GM19238 (cell line): ENCODE measurements around the gene TC2N.
"Not testable (repeated sequence)": the region's sequence is repeated elsewhere in the genome, so short reads cannot be mapped to it uniquely, and the experiment has no call there.

Experiments
- DNase-seq: peaks from one replicate; pipeline ENCODE4 v3.0.0; 2011; ENCODE audit warnings: low spot score; ENCODE audit not compliant: insufficient read length

Gene TC2N

DNA sequence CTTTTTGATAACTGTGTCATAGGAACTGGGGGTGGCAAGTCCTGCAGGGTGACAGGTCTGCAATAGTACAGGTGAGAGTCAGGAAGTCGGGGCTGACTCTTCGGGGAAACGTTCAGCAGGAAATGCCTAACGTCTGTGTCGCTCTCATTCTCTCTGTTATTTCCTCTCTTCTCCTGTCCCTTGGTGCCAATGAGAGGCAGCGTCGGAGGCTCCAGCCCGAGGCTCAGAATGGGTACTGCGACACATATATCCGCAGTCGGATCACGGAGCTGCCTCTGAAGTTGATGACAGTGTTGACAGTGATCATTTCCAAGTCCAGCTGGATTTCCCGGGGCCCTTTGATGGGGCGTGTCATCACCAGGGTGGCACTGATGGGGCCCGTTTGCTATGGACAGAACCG lies 2.7 kb upstream of the TC2N start:
- DNase-seq = no peak

DNA sequence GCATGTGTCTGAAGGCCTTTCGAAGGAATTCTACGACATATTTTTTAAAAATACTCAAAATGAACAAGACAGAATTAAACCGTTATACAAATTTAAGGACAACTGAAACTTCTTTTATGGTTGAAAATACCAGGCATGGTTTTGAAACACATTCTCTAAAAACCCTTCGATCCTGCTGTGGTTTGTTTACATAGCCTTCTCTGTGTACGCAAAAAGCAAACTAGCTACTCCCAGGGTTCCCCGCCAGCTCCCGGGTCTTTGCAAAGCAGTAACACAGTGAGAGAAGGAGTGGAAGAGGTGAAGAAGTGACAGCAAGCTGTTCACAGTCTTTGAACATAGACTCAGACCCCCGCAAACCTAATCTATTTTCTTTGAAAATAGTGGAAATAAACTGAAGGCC lies 2.2 kb upstream of the TC2N start:
- DNase-seq = no peak

DNA sequence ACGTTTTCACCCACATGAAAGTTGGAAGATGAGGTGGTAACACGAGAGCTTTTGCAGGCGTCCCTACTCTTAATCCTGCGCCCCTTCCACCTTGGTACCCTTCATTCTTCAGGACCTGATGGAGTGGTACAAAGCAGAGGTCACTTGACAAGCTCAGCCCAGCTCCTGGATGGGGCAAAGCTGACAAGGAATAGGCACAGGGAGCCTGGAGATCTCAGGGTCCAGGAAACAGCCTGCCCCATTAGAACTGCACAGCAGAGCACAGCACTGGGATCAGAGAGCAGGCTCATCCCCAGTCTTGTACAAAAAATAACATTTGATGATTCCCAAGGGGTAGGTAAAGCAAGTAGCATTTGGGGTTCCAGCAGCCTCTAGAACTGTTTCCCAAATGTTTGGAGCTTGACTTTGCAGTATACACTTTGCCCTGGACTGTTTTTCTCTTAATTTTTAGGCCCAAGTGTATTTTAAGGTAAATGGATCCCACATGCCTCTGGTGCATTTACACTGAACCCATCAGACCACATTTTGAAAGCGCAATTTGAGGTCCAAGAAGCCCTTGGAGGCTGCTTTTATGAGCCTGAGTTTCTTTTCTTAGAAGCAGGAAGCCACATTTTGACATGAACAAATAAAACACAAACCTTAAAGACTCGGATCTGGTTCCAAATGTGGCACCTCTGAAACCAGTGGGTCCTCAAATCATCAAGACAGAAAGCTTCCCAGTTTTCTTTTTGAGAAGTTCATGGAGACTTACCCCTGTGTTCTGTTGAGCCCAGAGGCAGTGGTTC lies 633 bp downstream of the TC2N start:
- DNase-seq = no peak

DNA sequence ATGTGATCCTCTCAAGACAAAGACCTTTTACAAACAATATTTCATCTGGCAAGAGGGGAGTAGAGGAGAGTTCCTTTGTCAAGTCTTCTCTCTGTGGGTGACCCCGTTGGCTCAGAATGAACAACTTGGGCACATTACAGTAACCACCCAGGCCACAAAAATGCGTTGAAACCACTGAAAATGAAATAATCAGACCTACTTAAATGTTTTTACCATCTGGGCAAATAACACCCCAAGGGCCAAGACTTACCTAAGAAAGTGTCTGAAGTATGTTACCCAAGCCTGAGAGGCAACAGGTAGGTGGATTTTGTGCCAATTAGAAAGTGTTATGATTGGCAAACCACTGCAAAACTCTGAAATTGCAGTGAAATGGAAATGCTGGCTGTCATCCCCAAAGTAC lies 1.3 kb downstream of the TC2N start:
- no peak for DNase-seq

DNA sequence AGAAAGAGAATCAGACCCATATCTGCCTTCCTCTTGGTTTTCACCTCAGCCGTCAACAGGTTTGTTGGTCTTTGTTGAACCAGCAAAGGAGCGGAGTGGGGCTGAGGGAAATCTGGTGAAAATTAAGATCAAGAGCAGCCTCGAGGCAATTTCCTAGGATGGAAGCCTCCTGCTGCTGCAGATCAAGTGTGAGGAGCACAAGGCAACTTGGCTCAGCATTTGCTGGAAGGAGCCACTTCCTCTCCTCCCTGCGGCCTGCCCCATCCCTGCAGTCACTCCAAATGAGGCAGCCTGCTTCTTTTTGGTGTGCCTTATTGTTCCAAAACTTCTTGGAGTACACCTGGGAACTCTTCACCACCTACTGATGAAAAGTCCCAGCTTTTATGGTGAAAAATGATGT lies 4.9 kb downstream of the TC2N start:
- DNase-seq = no peak

DNA sequence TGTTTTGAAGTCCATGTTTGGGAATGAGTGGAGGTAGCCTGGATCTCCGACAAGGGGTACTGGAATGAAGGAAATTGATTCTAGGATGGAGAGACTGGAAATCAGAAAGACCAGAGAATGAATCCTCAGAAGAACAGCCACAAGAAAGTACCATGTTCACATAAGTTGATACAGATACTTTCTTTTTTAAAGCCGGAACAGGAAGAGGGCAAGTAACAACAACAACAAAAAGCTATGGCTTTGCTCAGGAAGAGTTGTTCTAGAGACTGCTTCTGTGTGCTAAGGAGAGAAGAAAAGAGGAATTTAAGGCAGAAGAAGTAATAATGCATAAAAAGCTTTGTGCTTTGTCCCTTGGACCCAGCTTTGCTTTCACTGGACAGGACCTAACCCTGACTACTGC lies 6.2 kb downstream of the TC2N start:
- DNase-seq = no peak

DNA sequence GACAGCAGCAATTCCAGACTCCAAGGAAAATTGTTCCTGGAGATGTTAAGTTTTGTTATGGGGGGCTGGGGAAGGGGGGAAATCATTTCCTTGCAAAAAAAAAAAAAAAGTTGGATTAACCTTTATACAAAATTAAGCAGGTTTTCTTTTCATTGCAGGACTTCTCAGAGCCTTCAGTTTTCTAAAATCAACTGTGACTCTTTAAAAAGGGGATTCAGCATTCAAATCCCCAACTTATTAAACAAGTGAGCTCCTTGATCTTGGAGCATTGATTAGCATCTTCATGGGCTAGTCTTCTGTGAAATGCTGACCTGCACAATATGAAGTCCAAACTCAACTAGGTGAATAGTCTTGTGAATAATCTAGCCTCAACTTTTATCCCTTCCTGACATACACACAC lies 7.1 kb downstream of the TC2N start:
- DNase-seq = no peak

DNA sequence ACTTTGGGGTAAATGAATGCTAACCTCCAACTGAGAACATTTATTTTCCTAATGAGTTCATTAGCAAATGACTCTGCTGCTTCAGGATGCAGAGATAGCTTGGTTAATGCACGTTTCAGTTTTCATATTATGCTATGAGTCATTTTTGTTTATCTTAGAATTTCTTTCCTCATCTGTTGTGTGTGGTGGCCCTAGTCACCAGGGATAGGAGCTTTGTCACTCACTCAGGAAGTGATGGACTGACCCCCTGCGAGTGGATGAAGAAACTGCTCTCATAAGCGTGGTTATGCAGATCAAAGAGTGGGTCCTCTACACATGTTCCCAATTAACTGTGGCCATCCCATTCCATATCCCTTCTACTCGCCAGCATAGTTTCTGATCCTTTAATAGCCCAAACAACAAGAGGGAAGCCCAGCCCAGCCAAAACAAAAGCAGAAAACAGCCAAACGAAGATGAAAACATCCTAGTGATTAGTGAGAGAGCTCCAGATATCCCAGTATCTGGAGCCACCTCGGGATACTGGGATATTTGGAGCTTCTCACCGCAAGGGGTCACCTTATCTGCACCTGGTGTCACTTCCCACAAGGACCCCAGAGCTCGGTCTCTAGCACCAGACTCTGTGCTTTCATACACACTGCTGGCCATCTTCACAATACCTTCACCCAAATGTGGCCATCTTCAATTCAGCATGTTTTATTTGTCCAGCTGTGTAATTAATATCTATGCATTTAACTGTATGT lies 8.6 kb downstream of the TC2N start:
- DNase-seq = peak; percentile 27

DNA sequence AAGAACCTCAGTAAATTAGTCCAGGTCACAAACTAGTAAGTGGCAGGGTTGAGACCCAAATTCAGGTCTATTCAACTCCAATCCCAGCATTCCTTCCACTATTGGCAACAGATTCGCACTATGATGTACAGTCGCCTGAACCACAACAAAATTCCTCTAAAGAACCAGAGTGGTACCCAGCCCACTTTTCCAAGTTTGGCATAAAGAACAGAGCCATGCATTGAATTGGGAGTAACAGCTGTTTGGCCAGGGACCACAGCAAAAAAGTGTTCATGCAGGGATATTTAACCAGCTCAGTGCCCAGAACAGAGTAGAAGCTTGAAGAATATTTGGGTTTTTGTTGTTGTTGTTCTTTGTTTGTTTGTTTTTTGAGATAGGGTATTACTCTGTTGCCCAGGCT lies 9.7 kb downstream of the TC2N start:
- no peak for DNase-seq

DNA sequence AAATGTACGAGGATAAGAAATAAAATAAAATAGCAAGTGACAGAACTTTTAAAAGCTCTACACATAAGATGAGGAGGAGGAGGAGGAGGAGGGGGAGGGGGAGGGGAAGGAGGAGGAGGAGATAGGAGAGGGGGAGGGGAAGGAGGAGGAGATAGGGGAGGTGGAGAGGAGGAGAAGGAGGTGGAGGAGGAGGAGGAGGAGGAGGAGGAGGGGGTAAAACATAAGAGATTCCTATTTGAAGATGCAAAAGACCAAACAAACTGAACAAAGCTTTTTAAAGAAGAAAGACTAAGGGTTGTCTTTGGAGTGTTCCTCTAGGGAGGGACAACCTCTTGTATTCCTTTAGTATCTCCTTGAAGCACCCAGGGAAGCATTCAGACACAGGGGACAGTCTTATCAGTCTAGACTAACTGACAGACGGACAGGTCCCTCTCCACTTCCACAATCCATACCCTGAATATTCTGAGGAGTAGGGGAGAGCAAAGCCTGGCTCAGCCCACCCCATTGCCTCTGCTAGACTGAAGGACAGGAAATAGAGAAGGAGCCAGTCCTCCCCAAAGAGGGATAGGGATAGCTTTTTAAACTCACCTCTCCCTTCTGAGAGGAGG lies 12.9 kb downstream of the TC2N start:
- DNase-seq = no peak

DNA sequence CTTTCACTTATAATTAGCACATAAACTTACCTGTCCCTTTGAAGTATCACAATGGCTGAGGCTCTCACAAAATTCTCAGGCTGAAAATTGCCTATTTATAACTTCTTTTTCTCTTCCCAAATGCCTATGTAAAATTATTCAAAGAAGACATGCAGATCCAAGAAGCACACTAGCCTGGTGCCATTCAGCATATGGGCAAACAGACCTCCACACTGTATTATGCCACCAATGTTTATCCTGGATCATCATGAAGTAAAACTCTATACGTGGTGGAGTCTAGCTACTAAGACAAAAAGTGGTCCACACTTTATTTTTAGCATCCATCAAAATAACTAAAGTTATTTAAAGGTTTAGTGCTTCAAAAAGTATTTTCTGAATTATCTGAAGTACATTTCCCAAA lies 15.8 kb downstream of the TC2N start:
- DNase-seq = no peak

DNA sequence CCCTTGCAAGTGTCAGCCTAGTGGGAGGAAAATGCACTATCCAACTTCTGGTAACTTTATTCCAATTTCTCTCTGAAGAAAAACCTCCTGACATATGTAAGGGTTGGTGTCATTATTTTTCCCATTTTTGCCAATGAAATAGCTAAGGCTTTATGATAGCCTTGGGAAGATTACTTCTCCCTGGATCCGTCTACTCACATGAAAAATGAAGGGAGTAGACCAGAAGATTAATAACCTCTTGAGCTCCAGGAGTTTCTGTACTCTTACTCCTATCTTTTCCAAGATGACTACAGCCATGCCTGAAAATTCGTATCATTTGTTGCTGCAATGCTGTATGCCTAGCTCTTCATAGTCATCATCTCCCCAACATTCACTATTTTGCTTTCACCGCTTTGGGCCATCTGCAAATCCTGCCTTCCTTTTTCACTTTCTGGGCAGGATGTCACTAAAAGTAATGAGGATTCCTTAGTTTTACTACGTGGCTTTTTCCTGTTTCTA lies 18.8 kb downstream of the TC2N start:
- DNase-seq = no peak

DNA sequence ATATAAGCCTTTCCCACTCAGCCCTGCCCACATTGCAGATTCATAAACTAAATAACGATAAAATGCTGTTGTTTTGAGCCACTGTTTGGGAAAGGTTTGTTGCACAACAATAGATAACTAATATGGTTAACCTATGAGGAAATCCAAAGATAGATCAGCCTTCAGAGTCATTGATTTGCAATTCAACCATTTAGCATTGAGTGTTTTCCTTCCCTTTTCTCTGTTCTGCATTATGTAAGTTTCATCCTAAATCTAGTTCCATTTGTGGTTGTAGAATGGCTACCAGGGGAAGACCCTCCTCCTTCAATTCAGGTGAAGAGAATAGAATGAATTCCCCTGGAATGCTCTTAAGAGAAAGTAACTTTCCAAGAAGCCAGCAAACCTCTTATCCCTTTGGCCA lies 19.6 kb downstream of the TC2N start:
- DNase-seq = no peak

DNA sequence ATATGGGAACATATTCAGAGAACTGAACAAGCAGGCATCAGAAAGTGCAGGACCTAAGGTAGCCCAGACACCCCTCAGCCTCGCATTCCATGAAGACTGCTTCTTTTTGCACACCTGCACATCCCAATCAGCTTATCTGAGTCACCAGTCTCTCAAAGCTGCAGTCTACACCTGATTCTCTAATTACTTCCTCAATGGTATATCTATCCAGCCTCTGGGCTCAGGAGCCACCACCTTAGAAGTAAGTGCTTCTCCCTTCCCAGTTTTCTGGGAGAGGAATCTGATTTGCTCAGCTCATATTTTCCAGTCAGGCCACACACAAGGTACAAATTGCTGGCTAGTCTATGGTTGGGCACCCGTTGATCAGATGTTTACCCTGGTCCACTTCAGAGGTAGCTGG lies 21.7 kb downstream of the TC2N start:
- no peak for DNase-seq

DNA sequence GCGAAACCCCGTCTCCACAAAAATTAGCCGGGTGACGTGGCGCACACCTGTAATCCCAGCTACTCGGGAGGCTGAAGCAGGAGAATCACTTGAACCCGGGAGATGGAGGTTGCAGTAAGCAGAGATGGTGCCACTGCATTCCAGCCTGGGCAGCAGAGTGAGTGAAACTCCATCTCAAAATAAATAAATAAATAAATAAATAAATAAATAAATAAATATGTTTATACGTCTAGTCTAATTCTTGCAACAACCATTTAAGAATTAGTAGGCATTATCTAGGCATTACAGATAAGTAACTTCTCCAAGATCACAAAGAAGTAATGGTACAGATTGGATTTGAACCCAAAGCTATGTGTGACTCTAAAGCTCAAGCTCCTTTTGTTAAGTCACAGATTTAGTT lies 22.3 kb downstream of the TC2N start:
- DNase-seq = not testable (repeated sequence)

DNA sequence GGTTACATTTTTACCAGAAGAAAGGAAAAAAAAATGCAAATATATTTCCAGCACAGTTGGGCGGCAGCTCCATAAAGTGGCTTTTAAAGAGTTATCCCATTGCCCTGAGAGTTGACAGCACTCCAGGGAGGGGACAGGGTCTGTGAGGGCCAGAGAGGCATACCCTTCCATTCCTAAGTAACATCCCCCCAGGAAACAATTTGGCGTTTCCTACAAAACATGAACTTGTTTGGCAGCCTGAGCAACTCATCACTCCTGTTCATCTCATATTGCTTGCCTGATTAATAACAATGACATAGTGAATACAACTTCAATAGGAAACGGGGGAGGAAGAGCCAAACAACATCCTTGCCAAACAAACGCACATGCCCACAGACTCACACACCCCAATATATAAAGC lies 23.3 kb downstream of the TC2N start:
- no peak for DNase-seq

DNA sequence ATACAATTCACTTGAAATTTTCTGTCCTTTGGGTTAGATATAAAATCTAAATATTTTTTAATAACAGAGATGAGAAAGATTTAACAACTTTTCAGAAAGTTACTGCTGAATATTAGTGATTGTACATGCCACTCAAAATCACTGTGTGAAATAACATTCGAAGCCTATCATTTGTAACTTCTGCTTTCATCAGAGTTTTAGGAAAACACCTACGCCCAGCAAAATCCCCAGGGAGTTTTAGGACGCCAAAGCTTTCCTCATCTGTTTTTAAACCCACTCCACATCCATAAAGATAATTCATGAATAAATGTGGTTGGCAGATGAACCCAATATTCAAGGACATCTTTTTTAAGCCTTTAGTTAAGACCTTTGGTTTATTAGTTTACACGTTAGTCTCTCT lies 23.9 kb downstream of the TC2N start:
- DNase-seq = no peak

DNA sequence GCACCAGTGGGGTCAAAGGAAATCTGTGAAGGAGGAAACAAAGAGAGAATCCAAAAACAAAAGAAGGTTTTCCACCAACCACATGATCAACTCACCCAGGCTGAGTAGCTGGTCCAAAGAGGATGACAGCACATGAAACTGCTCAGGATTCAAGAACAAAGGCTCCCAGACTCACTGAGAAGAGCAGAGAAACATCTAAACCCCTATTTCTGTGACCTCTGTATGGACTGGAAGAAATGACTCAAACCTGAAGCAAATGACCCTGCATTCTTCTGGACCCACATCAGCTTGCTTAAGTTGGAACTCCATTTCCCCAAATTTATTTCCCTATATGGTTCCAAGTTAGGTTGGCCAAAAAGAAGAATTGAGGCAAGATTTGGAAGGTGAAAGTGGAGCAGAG lies 26.3 kb downstream of the TC2N start:
- no peak for DNase-seq

DNA sequence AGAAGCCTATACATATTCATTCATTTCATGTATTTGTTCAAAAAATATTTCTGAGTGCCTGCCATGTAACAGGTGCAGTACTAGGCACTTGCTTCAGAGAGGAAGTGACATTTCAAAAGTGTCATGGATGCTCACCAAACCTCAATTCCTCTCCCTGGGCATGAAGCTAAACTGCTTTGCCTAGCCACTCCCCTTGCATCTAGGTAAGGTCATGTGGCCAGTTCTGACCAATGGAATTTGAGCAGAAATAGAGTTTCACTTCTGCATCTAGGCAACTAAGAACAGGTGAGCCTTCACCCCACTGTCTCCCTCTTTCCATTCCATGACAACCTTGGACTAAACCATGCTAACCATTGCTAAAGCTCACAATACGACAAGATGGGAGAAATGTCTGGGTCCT lies 27.6 kb downstream of the TC2N start:
- no peak for DNase-seq

DNA sequence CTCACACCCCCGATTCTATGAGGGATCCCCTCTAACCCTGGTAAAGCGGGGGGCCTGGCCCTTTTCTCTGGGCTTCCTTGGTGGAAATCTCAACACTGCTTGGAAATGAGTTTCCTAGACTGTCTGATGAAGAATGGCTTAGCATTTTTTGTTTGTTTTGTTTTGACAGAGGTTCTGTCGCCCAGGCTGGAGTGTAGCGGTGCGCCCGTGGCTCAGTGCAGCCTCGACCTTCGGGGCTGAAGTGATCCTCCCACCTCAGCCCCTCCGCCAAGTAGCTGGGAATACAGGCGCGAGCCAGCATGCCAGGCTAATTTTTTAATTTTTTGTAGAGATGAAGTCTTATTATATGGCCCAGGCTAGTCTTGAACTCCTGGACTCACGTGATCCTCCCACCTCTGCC lies 30.3 kb downstream of the TC2N start:
- DNase-seq = no peak

DNA sequence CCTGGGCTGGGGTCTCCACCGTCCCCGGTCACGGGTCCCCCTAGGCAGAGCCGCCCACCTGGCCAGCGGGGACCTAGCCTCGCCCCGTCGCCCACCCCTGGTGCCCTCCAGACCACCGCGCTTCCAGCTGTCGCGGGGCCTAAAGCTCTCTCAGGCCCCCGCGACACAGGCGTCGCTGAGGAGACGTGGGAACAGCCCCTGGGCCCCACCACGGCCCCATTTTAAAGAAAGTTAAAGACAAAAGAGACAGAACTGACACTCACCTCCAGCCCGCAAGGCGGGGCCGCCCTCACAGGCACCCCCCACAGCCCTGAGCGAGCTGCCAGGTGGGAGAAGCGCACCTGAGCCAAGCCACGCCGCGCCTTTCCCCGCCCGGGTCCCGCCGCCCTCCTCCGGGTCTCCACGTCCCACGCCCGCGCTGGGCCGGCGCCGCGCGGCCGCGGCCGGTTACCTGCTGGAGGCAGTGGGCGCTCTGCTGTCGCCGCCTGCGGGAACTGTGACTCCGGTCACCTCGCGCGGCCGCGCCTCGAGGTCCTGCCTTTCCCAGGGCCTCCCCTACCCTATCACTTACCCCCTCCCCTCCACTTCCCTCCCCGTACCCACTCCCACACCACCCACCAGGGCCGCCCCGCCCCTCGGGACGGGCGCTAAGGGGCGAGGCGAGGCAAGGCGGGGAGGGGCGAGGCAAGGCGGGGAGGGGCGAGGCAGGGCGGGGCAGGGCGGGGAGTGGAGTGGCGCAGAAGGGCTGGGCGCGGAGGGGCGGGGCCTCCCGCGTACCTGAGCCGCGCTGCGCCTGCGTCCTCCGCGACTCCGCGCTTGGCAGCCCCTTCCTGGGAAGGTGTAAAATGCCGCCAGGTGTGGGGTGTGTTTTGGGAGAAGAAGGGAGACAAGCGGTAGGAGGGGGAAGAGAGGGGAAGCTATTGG lies 31.2 kb downstream of the TC2N start:
- DNase-seq = peak; percentile 71
